ENCODE data around the gene MCC.

Gene MCC

DNA sequence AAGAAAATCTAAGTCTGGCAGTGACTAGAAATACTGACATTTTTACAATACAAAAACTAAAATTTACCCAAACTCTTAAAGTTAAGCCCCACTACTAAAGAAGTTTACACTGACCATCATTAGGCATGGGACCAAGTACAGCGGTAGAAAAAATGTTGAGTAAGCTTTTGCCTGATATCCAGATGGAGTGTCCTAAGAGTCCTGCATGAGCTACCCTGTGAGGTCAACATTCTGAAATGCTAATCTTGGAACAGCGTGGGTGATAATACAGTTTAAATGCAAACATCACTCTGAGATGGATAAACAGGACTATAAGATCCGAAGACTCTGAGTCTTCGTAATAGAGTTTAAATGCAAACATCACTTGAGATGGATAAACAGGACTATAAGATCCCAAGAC lies 322.0 kb downstream of the MCC start:
- Histone ChIP-seq H3K4me2 (ENCODE audit: low read length) (no peak overlapping the region), H4K5ac (ENCODE audit: low read length) (no peak overlapping the region), H3K27me3 (ENCODE audit: insufficient read depth, low read length, poor library complexity) (no peaks in the 10 kb centered on the region), H3K79me2 (ENCODE audit: control insufficient read depth, insufficient read depth, low read length) (peaks cover 40% of the 10 kb centered on the region), H4K8ac (ENCODE audit: low read depth, low read length) (no peak overlapping the region), H3K4ac (ENCODE audit: low read depth, low read length) (no peak overlapping the region), H2BK5ac (ENCODE audit: low read length) (no peak overlapping the region), H3K23ac (ENCODE audit: low read length) (no peak overlapping the region), H3K4me3 (ENCODE audit: low read length) (no peak overlapping the region), H3K18ac (ENCODE audit: low read length) (no peak overlapping the region), H2BK15ac (replicated peaks; ENCODE audit: low read depth) (no peak overlapping the region), H3K36me3 (ENCODE audit: control insufficient read depth, insufficient read depth, low read length) (no peaks in the 10 kb centered on the region), H3K27ac (ENCODE audit: low read depth, low read length) (no peak overlapping the region), H3K4me1 (ENCODE audit: control insufficient read depth, low read depth, low read length) (peaks cover 6% of the 10 kb centered on the region), H3K9ac (ENCODE audit: low read length) (no peak overlapping the region), H2AK5ac (ENCODE audit: low read length) (no peak overlapping the region), H3K56ac (ENCODE audit: low read length) (no peak overlapping the region), H3K79me1 (ENCODE audit: low read length) (peaks cover 29% of the 10 kb centered on the region), H2BK120ac (ENCODE audit: low read depth, low read length) (no peak overlapping the region)
- WGBS (ENCODE audit: extremely low coverage, insufficient coverage, low lambda C conversion rate): no CpG with 5 or more reads among the region's 4 CpGs
- no peak for DNase-seq

DNA sequence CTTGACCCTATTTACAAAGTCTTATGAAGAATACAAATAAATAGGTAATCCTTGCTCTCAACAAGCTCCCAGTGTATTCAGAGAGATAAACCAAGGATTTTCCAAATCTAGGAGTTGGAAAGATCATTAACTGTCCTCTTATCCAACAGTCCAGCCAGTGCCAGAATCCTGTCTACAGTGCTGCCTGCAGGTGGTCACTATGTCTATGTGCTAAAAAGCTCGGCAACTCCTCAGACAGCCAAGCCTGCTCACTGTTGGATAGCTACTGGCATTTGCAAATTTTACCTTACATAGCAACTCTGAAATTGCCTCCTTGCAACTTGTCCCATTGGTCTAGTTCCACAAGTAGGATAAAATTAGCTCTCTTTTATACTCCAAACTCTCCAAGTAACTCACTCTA lies 324.2 kb downstream of the MCC start:
- H3K18ac ChIP-seq (ENCODE audit: low read length): no peak overlapping the region
- no peak overlapping the region for H3K23ac ChIP-seq (ENCODE audit: low read length)
- H3K4me2 ChIP-seq (ENCODE audit: low read length): no peak overlapping the region
- H3K27ac ChIP-seq (ENCODE audit: low read depth, low read length): no peak overlapping the region
- H2AK5ac ChIP-seq (ENCODE audit: low read length): no peak overlapping the region
- H3K9ac ChIP-seq (ENCODE audit: low read length): no peak overlapping the region
- H3K4me3 ChIP-seq (ENCODE audit: low read length): no peak overlapping the region
- no peak overlapping the region for H4K5ac ChIP-seq (ENCODE audit: low read length)
- H3K4me1 ChIP-seq (ENCODE audit: control insufficient read depth, low read depth, low read length): peaks cover 6% of the 10 kb centered on the region
- H3K36me3 ChIP-seq (ENCODE audit: control insufficient read depth, insufficient read depth, low read length): no peaks in the 10 kb centered on the region
- H3K79me2 ChIP-seq (ENCODE audit: control insufficient read depth, insufficient read depth, low read length): peaks cover 34% of the 10 kb centered on the region
- H3K4ac ChIP-seq (ENCODE audit: low read depth, low read length): no peak overlapping the region
- H2BK120ac ChIP-seq (ENCODE audit: low read depth, low read length): no peak overlapping the region
- H3K79me1 ChIP-seq (ENCODE audit: low read length): peaks cover 27% of the 10 kb centered on the region
- H3K27me3 ChIP-seq (ENCODE audit: insufficient read depth, low read length, poor library complexity): no peaks in the 10 kb centered on the region
- WGBS (ENCODE audit: extremely low coverage, insufficient coverage, low lambda C conversion rate): no CpG with 5 or more reads among the region's 1 CpG
- no peak overlapping the region for H3K56ac ChIP-seq (ENCODE audit: low read length)
- H2BK5ac ChIP-seq (ENCODE audit: low read length): no peak overlapping the region
- no peak for DNase-seq
- no peak overlapping the region for H2BK15ac ChIP-seq (replicated peaks; ENCODE audit: low read depth)
- H4K8ac ChIP-seq (ENCODE audit: low read depth, low read length): no peak overlapping the region

DNA sequence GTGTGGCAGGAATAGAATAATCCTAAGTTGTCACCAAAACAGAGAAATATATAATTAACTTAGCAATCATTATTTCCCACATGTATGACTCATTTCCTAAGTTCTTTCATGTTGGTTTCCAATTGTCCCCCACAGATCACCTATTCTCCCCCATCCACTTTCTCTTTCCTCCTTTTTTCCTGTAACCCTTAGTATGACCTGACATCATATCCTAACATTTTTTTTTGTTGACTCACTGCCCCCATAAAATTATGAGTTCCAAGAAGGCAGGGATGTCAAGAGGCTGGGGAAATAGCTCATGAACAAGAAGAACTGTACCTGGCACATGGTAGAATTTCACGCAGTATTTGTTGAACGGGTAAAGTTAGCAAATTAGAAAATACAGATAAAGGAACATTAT lies 324.9 kb downstream of the MCC start:
- WGBS (ENCODE audit: extremely low coverage, insufficient coverage, low lambda C conversion rate): no CpG with 5 or more reads among the region's 2 CpGs
- no peak overlapping the region for H3K4ac ChIP-seq (ENCODE audit: low read depth, low read length)
- H4K8ac ChIP-seq (ENCODE audit: low read depth, low read length): no peak overlapping the region
- H2BK5ac ChIP-seq (ENCODE audit: low read length): no peak overlapping the region
- no peak overlapping the region for H4K5ac ChIP-seq (ENCODE audit: low read length)
- no peaks in the 10 kb centered on the region for H3K36me3 ChIP-seq (ENCODE audit: control insufficient read depth, insufficient read depth, low read length)
- H3K9ac ChIP-seq (ENCODE audit: low read length): no peak overlapping the region
- no peak overlapping the region for H3K4me2 ChIP-seq (ENCODE audit: low read length)
- no peak for DNase-seq
- H3K18ac ChIP-seq (ENCODE audit: low read length): no peak overlapping the region
- H3K23ac ChIP-seq (ENCODE audit: low read length): no peak overlapping the region
- H2AK5ac ChIP-seq (ENCODE audit: low read length): no peak overlapping the region
- H3K56ac ChIP-seq (ENCODE audit: low read length): no peak overlapping the region
- H2BK120ac ChIP-seq (ENCODE audit: low read depth, low read length): no peak overlapping the region
- peaks cover 35% of the 10 kb centered on the region for H3K79me2 ChIP-seq (ENCODE audit: control insufficient read depth, insufficient read depth, low read length)
- H2BK15ac ChIP-seq (replicated peaks; ENCODE audit: low read depth): no peak overlapping the region
- H3K27ac ChIP-seq (ENCODE audit: low read depth, low read length): no peak overlapping the region
- peaks cover 6% of the 10 kb centered on the region for H3K4me1 ChIP-seq (ENCODE audit: control insufficient read depth, low read depth, low read length)
- H3K4me3 ChIP-seq (ENCODE audit: low read length): no peak overlapping the region
- no peaks in the 10 kb centered on the region for H3K27me3 ChIP-seq (ENCODE audit: insufficient read depth, low read length, poor library complexity)
- H3K79me1 ChIP-seq (ENCODE audit: low read length): peaks cover 34% of the 10 kb centered on the region

DNA sequence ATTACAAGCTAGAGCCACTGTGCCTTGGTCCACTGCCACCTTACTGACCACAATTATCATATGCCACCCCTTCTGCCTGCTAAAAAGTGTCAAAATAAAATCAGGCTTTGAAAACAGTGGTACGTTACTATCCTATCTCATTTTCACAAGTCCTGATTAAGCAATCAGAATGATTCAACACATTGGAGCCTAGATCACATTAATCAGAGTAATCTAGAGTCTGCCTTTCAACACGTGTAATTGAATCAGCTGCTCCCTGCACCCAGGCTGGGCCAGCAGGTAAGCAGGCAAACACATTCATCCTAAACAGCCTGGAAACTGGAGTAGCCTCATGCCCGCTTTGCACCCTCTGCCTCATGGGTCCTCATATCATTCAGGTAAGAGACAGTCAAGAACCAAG lies 325.5 kb downstream of the MCC start:
- no peak overlapping the region for H3K4me3 ChIP-seq (ENCODE audit: low read length)
- no CpG with 5 or more reads among the region's 3 CpGs for WGBS (ENCODE audit: extremely low coverage, insufficient coverage, low lambda C conversion rate)
- H3K18ac ChIP-seq (ENCODE audit: low read length): no peak overlapping the region
- H4K8ac ChIP-seq (ENCODE audit: low read depth, low read length): no peak overlapping the region
- no peak overlapping the region for H3K4ac ChIP-seq (ENCODE audit: low read depth, low read length)
- H3K79me1 ChIP-seq (ENCODE audit: low read length): peaks cover 36% of the 10 kb centered on the region
- H3K36me3 ChIP-seq (ENCODE audit: control insufficient read depth, insufficient read depth, low read length): no peaks in the 10 kb centered on the region
- no peak overlapping the region for H3K9ac ChIP-seq (ENCODE audit: low read length)
- no peak overlapping the region for H3K4me2 ChIP-seq (ENCODE audit: low read length)
- no peak overlapping the region for H4K5ac ChIP-seq (ENCODE audit: low read length)
- peaks cover 36% of the 10 kb centered on the region for H3K79me2 ChIP-seq (ENCODE audit: control insufficient read depth, insufficient read depth, low read length)
- no peaks in the 10 kb centered on the region for H3K27me3 ChIP-seq (ENCODE audit: insufficient read depth, low read length, poor library complexity)
- no peak overlapping the region for H3K56ac ChIP-seq (ENCODE audit: low read length)
- no peak overlapping the region for H2BK120ac ChIP-seq (ENCODE audit: low read depth, low read length)
- H3K23ac ChIP-seq (ENCODE audit: low read length): no peak overlapping the region
- H3K27ac ChIP-seq (ENCODE audit: low read depth, low read length): no peak overlapping the region
- H2AK5ac ChIP-seq (ENCODE audit: low read length): no peak overlapping the region
- no peak overlapping the region for H2BK15ac ChIP-seq (replicated peaks; ENCODE audit: low read depth)
- H3K4me1 ChIP-seq (ENCODE audit: control insufficient read depth, low read depth, low read length): peaks cover 6% of the 10 kb centered on the region
- DNase-seq: no peak
- H2BK5ac ChIP-seq (ENCODE audit: low read length): no peak overlapping the region

DNA sequence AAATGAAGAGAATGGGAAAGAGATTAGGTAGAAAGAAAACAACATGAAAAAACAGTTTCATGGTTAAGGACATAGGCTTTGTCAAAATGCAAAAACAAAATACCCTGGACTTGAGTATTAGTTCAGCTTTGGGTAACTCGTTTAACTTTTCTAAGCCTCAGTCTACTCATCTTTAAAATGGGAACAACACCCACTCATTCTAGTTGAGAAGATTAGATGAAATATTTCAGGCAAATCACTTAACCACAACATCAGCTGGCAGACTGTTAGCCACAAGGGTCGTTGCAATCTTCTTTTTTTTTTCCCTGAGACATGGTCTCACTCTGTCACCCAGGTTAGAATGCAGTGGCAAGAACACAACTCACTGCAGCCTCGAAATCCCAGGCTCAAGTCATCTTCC lies 326.0 kb downstream of the MCC start:
- H3K4me2 ChIP-seq (ENCODE audit: low read length): no peak overlapping the region
- no peak overlapping the region for H3K27ac ChIP-seq (ENCODE audit: low read depth, low read length)
- no peak overlapping the region for H4K5ac ChIP-seq (ENCODE audit: low read length)
- H3K4ac ChIP-seq (ENCODE audit: low read depth, low read length): no peak overlapping the region
- H3K4me3 ChIP-seq (ENCODE audit: low read length): no peak overlapping the region
- no peak overlapping the region for H3K9ac ChIP-seq (ENCODE audit: low read length)
- H2AK5ac ChIP-seq (ENCODE audit: low read length): no peak overlapping the region
- no CpG with 5 or more reads among the region's 3 CpGs for WGBS (ENCODE audit: extremely low coverage, insufficient coverage, low lambda C conversion rate)
- H3K36me3 ChIP-seq (ENCODE audit: control insufficient read depth, insufficient read depth, low read length): no peaks in the 10 kb centered on the region
- no peak overlapping the region for H3K23ac ChIP-seq (ENCODE audit: low read length)
- no peak overlapping the region for H2BK120ac ChIP-seq (ENCODE audit: low read depth, low read length)
- H3K4me1 ChIP-seq (ENCODE audit: control insufficient read depth, low read depth, low read length): peaks cover 5% of the 10 kb centered on the region
- H4K8ac ChIP-seq (ENCODE audit: low read depth, low read length): no peak overlapping the region
- H3K18ac ChIP-seq (ENCODE audit: low read length): no peak overlapping the region
- H3K79me1 ChIP-seq (ENCODE audit: low read length): peaks cover 33% of the 10 kb centered on the region
- no peak overlapping the region for H2BK15ac ChIP-seq (replicated peaks; ENCODE audit: low read depth)
- H3K79me2 ChIP-seq (ENCODE audit: control insufficient read depth, insufficient read depth, low read length): peaks cover 34% of the 10 kb centered on the region
- H2BK5ac ChIP-seq (ENCODE audit: low read length): no peak overlapping the region
- no peak for DNase-seq
- H3K27me3 ChIP-seq (ENCODE audit: insufficient read depth, low read length, poor library complexity): no peaks in the 10 kb centered on the region
- no peak overlapping the region for H3K56ac ChIP-seq (ENCODE audit: low read length)

DNA sequence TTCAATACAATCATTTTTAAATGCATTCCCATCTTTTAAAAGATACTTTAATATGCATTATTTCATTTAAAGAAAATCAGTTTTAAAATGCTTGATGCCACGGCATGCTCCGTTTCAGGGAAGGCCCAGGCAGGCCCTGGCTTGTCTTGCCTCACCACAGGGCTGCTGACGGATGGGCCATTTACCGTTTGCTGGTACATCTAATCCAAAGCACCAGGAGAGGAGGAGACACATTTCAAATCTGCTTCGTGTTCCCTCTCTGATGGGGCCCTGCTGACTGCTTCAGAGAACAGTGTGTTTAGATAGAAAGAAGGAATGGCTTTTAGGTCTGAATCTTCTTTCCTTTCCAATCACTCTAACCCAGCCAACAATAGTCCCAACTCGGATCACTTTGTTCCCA lies 326.4 kb downstream of the MCC start:
- Histone ChIP-seq H3K9ac (ENCODE audit: low read length) (no peak overlapping the region), H3K4ac (ENCODE audit: low read depth, low read length) (no peak overlapping the region), H3K27ac (ENCODE audit: low read depth, low read length) (no peak overlapping the region), H3K18ac (ENCODE audit: low read length) (no peak overlapping the region), H2BK120ac (ENCODE audit: low read depth, low read length) (no peak overlapping the region), H3K4me1 (ENCODE audit: control insufficient read depth, low read depth, low read length) (peaks cover 6% of the 10 kb centered on the region), H3K4me2 (ENCODE audit: low read length) (no peak overlapping the region), H3K79me1 (ENCODE audit: low read length) (peaks cover 36% of the 10 kb centered on the region), H3K4me3 (ENCODE audit: low read length) (no peak overlapping the region), H3K23ac (ENCODE audit: low read length) (no peak overlapping the region), H3K27me3 (ENCODE audit: insufficient read depth, low read length, poor library complexity) (no peaks in the 10 kb centered on the region), H3K56ac (ENCODE audit: low read length) (no peak overlapping the region), H3K36me3 (ENCODE audit: control insufficient read depth, insufficient read depth, low read length) (no peaks in the 10 kb centered on the region), H3K79me2 (ENCODE audit: control insufficient read depth, insufficient read depth, low read length) (peaks cover 37% of the 10 kb centered on the region), H4K8ac (ENCODE audit: low read depth, low read length) (no peak overlapping the region), H2BK5ac (ENCODE audit: low read length) (no peak overlapping the region), H2AK5ac (ENCODE audit: low read length) (no peak overlapping the region), H2BK15ac (replicated peaks; ENCODE audit: low read depth) (no peak overlapping the region), H4K5ac (ENCODE audit: low read length) (no peak overlapping the region)
- no peak for DNase-seq
- WGBS (ENCODE audit: extremely low coverage, insufficient coverage, low lambda C conversion rate): no CpG with 5 or more reads among the region's 6 CpGs

Measured in mesendoderm (in vitro differentiated cells).